ENCODE results near the gene URB2. TPM values are rescaled to one million over a fixed set of nuclear protein-coding genes. Genes with fewer than 3 reads are reported as not detected.
"Not testable (repeated sequence)": the region's sequence is repeated elsewhere in the genome, so short reads cannot be mapped to it uniquely, and the experiment has no call there.

URB2 gene
- total RNA-seq, 1 experiment from 2014 or later: 53.2 TPM

DNA sequence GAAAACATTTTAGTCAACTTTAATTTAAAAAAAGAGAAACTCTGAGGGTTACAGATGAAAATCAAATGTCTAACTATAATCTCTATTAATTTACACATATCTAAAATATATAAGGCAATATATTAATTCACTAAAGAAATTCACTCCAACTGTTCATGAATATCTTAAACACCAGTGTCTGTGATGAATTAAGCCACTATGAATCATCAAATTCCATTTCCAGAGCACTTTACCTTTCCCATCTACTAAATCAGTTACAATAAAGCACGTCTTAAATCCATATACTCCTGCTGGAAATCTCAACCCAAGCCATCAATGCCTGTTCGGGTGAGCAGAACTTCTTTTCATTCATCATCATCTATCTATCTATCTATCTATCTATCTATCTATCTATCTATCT, 4.4 kb upstream of the URB2 start:
- no peak overlapping the region for H3K4ac ChIP-seq (ENCODE audit: low read depth, low read length)
- H3K4me2 ChIP-seq (ENCODE audit: insufficient read depth, insufficient read length, low read length): no peak overlapping the region
- peaks cover 3% of the 10 kb centered on the region for H3K79me1 ChIP-seq (ENCODE audit: insufficient read depth, low read depth, low read length, poor library complexity, severe bottlenecking)
- no peak overlapping the region for H4K8ac ChIP-seq (replicated peaks; ENCODE audit: insufficient read length, low read depth, low read length)
- Mint-ChIP-seq H3K4me1 (peaks cover 29% of the 10 kb centered on the region in 2 experiments), H3K27me3 (ENCODE audit: low read depth) (no peaks in the 10 kb centered on the region), H3K4me3 (no peak overlapping the region), H3K9me3 (no peaks in the 10 kb centered on the region), H3K36me3 (ENCODE audit: insufficient read depth in 1 of 3, low read depth in 3 of 3) (peaks cover 0 to 6% (median 0%) of the 10 kb centered on the region in 3 experiments; a peak in 3 of 7 replicates), H3K27ac (no peak overlapping the region)
- H2AFZ ChIP-seq (ENCODE audit: low read length): no peak overlapping the region
- H4K91ac ChIP-seq (ENCODE audit: insufficient read length, low read depth, low read length): no peak overlapping the region
- no peak overlapping the region for H2BK120ac ChIP-seq (ENCODE audit: low read depth, low read length, poor library complexity, severe bottlenecking)
- H2BK12ac ChIP-seq (ENCODE audit: insufficient read length, low read depth, low read length): no peak overlapping the region
- no peaks in the 10 kb centered on the region for H3K9me3 ChIP-seq (ENCODE audit: control insufficient read depth, low read depth, low read length)
- H3K4me1 ChIP-seq (ENCODE audit: insufficient read depth, low read length): peaks cover 4% of the 10 kb centered on the region; the same call in 1 of the 2 replicates
- TF ChIP-seq, protein P1, sequence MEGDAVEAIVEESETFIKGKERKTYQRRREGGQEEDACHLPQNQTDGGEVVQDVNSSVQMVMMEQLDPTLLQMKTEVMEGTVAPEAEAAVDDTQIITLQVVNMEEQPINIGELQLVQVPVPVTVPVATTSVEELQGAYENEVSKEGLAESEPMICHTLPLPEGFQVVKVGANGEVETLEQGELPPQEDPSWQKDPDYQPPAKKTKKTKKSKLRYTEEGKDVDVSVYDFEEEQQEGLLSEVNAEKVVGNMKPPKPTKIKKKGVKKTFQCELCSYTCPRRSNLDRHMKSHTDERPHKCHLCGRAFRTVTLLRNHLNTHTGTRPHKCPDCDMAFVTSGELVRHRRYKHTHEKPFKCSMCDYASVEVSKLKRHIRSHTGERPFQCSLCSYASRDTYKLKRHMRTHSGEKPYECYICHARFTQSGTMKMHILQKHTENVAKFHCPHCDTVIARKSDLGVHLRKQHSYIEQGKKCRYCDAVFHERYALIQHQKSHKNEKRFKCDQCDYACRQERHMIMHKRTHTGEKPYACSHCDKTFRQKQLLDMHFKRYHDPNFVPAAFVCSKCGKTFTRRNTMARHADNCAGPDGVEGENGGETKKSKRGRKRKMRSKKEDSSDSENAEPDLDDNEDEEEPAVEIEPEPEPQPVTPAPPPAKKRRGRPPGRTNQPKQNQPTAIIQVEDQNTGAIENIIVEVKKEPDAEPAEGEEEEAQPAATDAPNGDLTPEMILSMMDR (conservative IDR thresholded peaks at IDR 0.05): no peak
- no peak overlapping the region for H3K18ac ChIP-seq (ENCODE audit: insufficient read length, low read depth, low read length)
- no peak overlapping the region for H3K56ac ChIP-seq (ENCODE audit: insufficient read length, low read depth, low read length)
- H3K27me3 ChIP-seq (ENCODE audit: insufficient read depth, low read length): no peaks in the 10 kb centered on the region
- no peaks in the 10 kb centered on the region for H4K20me1 ChIP-seq (ENCODE audit: control insufficient read depth, insufficient read depth, insufficient read length)
- H3K9ac ChIP-seq (ENCODE audit: extremely low read depth, insufficient read length, low read length): no peak overlapping the region
- H3K23ac ChIP-seq (ENCODE audit: insufficient read length, low read depth, low read length): no peak overlapping the region
- H3K79me2 ChIP-seq (ENCODE audit: insufficient read depth, low read length): peaks cover 18% of the 10 kb centered on the region
- H2AK5ac ChIP-seq (ENCODE audit: insufficient read length, low read length): no peak overlapping the region
- H3K27ac ChIP-seq (ENCODE audit: insufficient read length, low read depth, low read length): no peak overlapping the region
- H2BK5ac ChIP-seq (ENCODE audit: insufficient read length, low read length): no peak overlapping the region
- WGBS (ENCODE audit: extremely low coverage, insufficient read length, low lambda C conversion rate): no CpG with 5 or more reads among the region's 2 CpGs
- H2BK15ac ChIP-seq (ENCODE audit: low read depth, low read length): no peak overlapping the region
- DNase-seq: no peak
- H3T11ph ChIP-seq (ENCODE audit: low read length): no peak overlapping the region
- no peak overlapping the region for H3K14ac ChIP-seq (ENCODE audit: insufficient read depth, low read length)
- H4K5ac ChIP-seq (ENCODE audit: insufficient read length, low read depth, low read length): no peak overlapping the region
- H3K23me2 ChIP-seq (ENCODE audit: insufficient read length, low read depth, low read length, poor library complexity, severe bottlenecking): peaks cover 10% of the 10 kb centered on the region
- no peak overlapping the region for H2BK20ac ChIP-seq (ENCODE audit: low read depth, low read length, poor library complexity, severe bottlenecking)

DNA sequence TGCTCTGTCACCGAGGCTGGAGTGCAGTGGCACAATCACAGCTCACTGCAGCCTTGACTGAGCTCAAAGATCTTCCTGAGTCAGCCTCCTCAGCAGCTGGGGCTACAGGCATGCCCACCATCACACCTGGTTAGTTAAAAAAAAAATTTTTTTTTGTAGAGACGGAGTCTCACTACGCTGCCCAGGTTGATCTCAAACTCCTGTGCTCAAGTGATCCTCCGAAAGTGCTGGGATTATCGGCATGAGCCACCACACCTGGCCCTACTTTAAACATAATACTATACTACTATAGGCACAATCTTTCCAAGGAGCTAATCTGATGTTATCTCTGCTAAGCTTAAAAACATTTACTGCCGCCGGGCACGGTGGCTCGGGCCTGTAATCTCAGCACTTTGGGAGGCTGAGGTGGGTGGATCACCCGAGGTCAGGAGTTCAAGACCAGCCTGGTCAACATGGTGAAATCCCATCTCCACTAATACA, 3.4 kb upstream of the URB2 start:
- H3K4me1 Mint-ChIP-seq: peaks cover 31 to 39% of the 10 kb centered on the region in 2 experiments
- not testable (repeated sequence) for H3K27me3 Mint-ChIP-seq (ENCODE audit: low read depth); H2AK5ac ChIP-seq (ENCODE audit: insufficient read length, low read length); H3K14ac ChIP-seq (ENCODE audit: insufficient read depth, low read length); H3K36me3 Mint-ChIP-seq (ENCODE audit: insufficient read depth in 1 of 3, low read depth in 3 of 3); H4K20me1 ChIP-seq (ENCODE audit: control insufficient read depth, insufficient read depth, insufficient read length); H3K9ac ChIP-seq (ENCODE audit: extremely low read depth, insufficient read length, low read length); H2BK120ac ChIP-seq (ENCODE audit: low read depth, low read length, poor library complexity, severe bottlenecking); H2BK12ac ChIP-seq (ENCODE audit: insufficient read length, low read depth, low read length); H2BK15ac ChIP-seq (ENCODE audit: low read depth, low read length); H3K4me1 ChIP-seq (ENCODE audit: insufficient read depth, low read length); H3K4me3 Mint-ChIP-seq; H3K4ac ChIP-seq (ENCODE audit: low read depth, low read length); H4K91ac ChIP-seq (ENCODE audit: insufficient read length, low read depth, low read length); H4K5ac ChIP-seq (ENCODE audit: insufficient read length, low read depth, low read length); H3K79me1 ChIP-seq (ENCODE audit: insufficient read depth, low read depth, low read length, poor library complexity, severe bottlenecking); H3K23me2 ChIP-seq (ENCODE audit: insufficient read length, low read depth, low read length, poor library complexity, severe bottlenecking); H3K27ac Mint-ChIP-seq; H3K4me2 ChIP-seq (ENCODE audit: insufficient read depth, insufficient read length, low read length); H2BK5ac ChIP-seq (ENCODE audit: insufficient read length, low read length); H3K27ac ChIP-seq (ENCODE audit: insufficient read length, low read depth, low read length); H3K56ac ChIP-seq (ENCODE audit: insufficient read length, low read depth, low read length); H3K9me3 ChIP-seq (ENCODE audit: control insufficient read depth, low read depth, low read length); H3K27me3 ChIP-seq (ENCODE audit: insufficient read depth, low read length); H3K9me3 Mint-ChIP-seq; H4K8ac ChIP-seq (replicated peaks; ENCODE audit: insufficient read length, low read depth, low read length); DNase-seq; H3K23ac ChIP-seq (ENCODE audit: insufficient read length, low read depth, low read length); H2BK20ac ChIP-seq (ENCODE audit: low read depth, low read length, poor library complexity, severe bottlenecking); H2AFZ ChIP-seq (ENCODE audit: low read length); H3K18ac ChIP-seq (ENCODE audit: insufficient read length, low read depth, low read length); H3T11ph ChIP-seq (ENCODE audit: low read length)
- H3K79me2 ChIP-seq (ENCODE audit: insufficient read depth, low read length): peaks cover 22% of the 10 kb centered on the region
- no CpG with 5 or more reads among the region's 10 CpGs for WGBS (ENCODE audit: extremely low coverage, insufficient read length, low lambda C conversion rate)

Measured in H9 (cell line).